ENCODE measurements around the gene LORICRIN.
A peak's percentile ranks its signal among the peaks of the same experiment; 100 is the strongest.

LORICRIN gene

GRCh38 chr1:153251087-153251486 lies 8.4 kb upstream of the LORICRIN start:
- DNase-seq: no peak

- no peak for DNase-seq
Measured at GRCh38 chr1:153251562-153251961, 7.9 kb upstream of the LORICRIN start.

GRCh38 chr1:153251988-153252387 lies 7.5 kb upstream of the LORICRIN start:
- DNase-seq: no peak

GRCh38 chr1:153253076-153253475 lies 6.4 kb upstream of the LORICRIN start:
- DNase-seq: no peak

- DNase-seq: no peak
Measured at GRCh38 chr1:153253693-153254092, 5.8 kb upstream of the LORICRIN start.

DNA sequence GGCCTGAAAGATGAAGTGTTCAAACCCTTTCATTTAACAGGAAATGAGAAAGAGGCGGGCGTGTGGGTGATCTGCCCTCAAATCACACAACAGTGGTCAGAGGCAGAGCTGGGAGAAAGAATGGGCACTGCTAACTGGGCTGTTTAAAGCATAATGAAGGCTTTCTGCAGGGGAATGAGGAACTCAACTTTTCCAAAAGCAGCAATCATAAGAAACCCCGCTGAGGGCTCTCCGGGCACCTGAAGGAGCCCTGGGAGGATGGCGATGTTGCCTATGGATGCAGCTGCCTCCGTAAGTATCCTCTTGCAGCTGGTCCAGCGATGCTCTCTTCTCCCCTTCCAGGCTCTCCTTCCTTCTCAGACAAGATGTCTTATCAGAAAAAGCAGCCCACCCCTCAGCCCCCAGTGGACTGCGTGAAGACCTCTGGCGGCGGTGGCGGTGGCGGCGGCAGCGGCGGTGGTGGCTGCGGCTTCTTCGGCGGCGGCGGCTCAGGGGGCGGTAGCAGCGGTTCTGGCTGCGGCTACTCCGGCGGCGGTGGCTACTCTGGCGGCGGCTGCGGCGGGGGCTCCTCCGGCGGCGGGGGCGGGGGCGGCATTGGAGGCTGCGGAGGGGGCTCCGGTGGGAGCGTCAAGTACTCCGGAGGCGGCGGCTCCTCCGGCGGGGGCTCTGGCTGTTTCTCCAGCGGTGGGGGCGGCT lies 1.2 kb downstream of the LORICRIN start:
- peak; percentile 43 for DNase-seq

DNA sequence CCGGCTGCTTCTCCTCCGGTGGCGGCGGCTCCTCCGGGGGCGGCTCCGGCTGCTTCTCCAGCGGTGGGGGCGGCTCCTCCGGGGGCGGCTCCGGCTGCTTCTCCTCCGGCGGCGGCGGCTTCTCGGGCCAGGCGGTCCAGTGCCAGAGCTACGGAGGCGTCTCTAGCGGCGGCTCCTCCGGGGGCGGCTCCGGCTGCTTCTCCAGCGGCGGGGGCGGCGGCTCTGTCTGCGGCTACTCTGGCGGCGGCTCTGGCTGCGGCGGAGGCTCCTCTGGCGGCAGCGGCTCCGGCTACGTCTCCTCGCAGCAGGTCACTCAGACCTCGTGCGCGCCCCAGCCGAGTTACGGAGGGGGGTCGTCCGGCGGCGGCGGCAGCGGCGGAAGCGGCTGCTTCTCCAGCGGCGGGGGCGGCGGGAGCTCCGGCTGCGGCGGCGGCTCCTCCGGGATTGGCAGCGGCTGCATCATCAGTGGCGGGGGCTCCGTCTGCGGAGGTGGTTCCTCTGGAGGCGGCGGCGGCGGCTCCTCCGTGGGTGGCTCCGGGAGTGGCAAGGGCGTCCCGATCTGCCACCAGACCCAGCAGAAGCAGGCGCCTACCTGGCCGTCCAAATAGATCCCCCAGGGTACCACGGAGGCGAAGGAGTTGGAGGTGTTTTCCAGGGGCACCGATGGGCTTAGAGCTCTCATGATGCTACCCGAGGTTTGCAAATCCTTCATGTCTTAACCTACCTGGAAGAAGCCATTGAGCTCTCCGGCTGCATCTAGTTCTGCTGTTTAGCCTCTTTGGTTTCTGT lies 2.0 kb downstream of the LORICRIN start:
- peak; percentile 17 for DNase-seq

DNA sequence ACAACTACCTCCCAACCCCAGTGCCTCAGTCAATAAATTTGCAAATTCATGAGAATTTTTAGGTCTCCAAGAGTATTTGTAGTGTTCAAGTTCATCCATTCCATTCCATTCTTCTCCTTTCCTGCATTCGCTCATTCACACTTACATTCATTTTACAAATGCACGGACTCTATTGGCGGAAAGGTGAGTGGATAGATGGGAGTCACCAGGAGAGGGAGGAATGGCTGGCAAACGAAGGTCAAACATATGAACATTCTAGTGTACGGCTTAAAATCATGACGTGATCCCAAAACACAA lies 2.5 kb downstream of the LORICRIN start:
- DNase-seq: no peak

- DNase-seq: peak; percentile 80
Measured at GRCh38 chr1:153262462-153263157, 3.1 kb downstream of the LORICRIN start.

- no peak for DNase-seq
Measured at GRCh38 chr1:153265457-153265856, 6.0 kb downstream of the LORICRIN start.

- DNase-seq: no peak
Measured at GRCh38 chr1:153271711-153272110, 12.2 kb downstream of the LORICRIN start.

DNA sequence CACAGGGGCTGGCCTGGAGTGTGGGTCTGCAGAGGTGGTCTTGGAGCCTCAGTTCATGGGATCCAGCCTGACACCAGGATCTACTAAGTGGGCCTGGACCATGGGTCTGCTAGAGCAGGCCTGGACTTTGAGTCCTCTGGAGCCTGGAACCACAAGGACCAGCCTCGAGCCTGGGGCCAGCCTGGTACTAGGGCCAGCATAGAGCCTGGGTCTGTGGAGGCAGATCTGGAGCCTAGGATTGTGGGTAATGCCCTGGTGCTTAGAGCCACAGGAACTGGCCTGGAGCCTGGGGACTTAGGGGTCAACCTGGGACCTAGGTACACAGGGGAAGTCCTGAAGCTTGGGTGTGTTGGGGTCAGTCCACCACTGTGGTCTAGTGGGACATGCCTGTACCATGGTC lies 12.7 kb downstream of the LORICRIN start:
- no peak for DNase-seq

DNA sequence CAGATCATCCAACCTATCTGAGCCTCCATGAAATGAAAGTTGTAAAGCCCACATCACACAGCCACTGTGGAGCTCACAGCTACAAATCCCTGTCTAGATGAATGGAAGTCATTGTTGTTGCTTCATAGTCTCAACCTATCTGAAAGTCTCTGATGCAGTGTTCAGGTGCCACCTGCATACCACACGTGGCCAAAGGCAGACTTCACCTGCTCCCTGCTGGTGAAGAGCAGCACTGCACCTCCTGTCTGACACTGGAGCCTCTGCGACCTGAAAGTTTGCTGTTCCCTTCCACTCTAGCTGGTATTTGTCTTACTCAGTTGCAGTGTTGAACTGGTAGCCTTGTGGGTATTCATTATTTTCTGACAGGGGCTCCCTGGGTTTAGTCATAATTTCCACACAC lies 18.4 kb downstream of the LORICRIN start:
- DNase-seq: no peak

DNA sequence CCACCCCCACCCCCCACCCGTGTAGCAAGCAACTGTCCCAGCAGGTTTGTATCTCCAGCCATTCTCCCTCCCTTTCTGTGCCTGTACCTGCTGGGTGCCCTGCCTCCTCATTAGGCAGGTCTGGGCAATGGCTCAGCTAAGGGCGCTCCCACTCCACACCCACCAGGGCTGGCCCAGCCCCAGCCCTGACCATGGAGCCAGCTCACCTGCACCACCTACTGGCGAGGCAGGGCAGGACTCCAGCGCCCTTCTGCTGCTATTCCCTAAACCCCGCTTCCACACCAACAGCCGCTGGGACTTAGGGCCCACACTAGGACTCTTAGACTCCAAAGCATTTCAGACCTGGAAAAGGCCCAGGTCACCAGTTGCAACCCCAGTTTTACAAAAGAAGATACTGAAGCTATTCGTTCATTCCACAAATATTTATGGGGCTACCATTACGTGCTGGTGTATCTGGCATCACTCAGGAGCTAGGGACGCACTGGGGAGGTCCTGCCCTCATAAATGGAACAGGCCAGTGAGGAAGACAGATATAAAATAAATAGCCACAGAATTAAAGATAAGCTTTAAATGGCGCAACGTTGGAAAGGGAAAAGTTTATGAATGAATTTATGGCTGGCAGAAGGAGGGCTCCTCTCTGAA lies 29.3 kb downstream of the LORICRIN start:
- DNase-seq: peak; percentile 32

DNA sequence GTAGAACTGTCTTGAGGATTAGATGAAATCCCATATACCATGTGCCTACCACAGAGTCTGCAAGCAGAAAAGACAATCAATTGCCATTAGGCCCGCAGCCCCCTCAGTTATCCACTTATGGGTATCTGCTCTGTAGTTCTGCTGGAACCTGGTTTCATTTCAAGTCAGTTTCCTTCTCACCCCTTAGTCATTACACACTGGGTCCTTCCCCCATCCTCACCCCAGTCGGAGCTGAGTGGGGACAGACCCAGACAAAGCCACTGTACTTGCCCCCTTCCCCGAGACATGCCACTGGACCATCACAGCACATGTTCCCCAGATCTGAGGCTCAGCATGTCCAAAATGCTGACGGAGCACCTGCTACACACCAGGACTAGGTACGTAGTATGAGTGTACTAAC lies 32.0 kb downstream of the LORICRIN start:
- DNase-seq: no peak

DNA sequence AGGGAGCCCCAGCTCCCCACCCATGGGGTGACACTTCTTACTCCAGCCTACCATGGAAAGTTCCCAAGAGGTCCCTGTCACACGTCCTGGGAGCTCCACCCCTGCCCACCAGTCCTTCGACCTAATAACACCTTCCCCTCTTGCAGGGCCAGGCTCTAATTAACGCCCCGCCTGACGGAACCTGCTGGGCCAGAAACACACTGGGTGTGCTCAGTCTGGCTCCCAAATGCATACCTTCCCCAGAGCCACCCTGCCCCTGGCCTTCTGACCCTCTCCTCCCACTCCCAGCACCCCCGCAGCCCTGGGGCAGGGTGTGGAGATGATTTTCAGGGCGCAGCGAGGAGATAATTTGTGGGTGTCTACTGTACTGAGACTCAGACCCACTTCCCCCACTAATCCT lies 32.7 kb downstream of the LORICRIN start:
- DNase-seq: no peak

DNA sequence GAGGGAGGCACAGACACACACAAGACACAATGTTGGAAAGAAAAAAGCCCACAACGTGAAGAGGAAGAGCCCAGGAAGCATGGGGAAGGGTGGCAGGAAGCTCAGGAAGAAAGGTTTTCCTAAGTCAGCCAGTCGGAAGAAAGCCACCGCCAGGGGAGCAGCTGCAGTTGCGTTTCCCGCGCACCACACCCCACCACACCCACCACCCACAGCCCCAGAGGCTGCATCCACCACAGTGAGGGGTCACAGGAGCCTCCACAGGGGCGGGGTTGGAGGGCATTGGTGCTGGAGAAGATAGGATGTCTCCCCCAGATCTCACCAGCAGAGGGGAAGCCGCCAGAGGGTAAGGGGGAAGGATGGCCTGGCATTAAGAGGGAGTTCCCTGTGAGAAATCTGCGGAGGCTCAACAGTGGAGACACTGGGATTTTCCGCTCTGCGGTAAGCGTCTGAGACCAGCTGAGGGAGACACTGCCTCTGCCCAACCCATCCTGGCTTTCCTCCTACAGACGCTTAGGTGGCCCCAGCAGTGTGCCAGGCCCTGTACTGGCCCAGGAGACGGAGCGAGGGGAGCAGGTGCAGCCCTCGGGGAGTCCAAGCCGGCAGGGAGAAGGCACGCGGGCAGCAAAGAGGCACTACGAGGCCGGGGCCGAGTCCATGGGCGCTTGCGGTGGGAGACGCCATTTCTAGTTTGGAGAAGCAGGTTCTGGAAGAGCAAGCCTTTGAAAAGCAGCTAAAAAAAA lies 33.4 kb downstream of the LORICRIN start:
- DNase-seq: peak; percentile 8

DNA sequence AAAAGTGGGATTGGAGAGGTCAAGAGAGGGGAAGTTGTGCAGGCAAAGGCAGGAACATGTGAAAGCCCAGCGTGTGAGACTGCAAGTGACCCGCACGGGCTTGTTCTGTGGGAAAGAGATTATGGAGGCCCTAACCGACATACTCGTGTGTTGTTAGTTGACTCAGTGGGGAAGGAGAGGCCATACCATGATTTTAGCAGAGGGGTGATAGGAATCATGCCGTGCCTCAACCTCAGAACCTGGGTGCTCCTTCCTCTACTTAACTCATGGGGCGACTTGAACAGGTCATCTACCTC lies 33.9 kb downstream of the LORICRIN start:
- DNase-seq: no peak

DNA sequence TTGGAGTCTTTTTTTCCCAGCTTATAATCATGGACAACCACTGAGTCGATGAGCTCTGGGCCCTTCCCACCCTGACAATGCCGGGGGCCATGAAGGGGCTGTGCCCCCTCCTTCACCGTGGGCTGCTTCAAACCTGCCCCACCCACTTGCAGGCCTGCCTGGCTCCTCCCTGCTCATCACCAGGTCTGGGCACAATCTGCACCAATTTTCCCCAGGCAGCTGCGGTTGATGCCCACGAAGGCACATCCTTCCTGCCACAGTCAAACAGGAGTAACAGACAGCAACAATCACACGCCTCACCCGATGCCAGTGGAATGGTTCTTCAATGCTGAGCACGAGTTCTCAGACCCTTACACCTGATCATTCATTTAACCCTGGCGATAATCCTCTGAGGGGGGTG lies 34.4 kb downstream of the LORICRIN start:
- no peak for DNase-seq

DNA sequence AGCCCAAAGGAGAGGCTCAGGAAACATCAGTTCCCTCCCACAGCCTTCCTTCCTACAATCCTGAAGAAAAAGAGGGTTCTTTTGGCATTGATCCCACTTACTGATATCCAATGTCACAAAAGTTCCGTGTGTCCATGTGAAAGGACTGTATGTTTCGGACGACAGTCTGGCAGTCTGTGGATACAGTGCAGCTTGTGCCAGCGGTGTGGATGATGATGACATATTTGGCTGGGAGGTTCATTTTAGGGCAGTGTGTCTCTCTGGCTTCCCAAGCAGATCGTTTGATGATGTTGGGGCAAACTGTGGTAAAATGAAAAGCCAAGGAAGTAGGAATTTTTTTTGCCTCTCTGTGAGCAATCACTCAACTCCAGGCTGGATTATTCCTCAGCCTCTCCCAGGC lies 42.8 kb downstream of the LORICRIN start:
- DNase-seq: no peak

- DNase-seq: no peak
Measured at GRCh38 chr1:153305682-153306081, 46.2 kb downstream of the LORICRIN start.

GRCh38 chr1:153306303-153307220 lies 47.1 kb downstream of the LORICRIN start:
- peak; percentile 56 for DNase-seq
